ENCODE results near the gene SHTN1.

- TF ChIP-seq CTCF (conservative IDR thresholded peaks at IDR 0.05) (no peak), ZFX (IDR thresholded peaks at IDR 0.05) (no peak)
These were observed 137.9 kb downstream of the SHTN1 start for GRCh38 chr10:116866987-116867595.

Measured in C4-2B (cell line).